ENCODE measurements around the gene LARGE1.
A peak's percentile ranks its signal among the peaks of the same experiment; 100 is the strongest.

The LARGE1 gene

GRCh38 chr22:33555814-33556522 lies 364.3 kb downstream of the LARGE1 start:
- POLR2A ChIA-PET: no interaction called here

GRCh38 chr22:33553493-33553892 lies 366.8 kb downstream of the LARGE1 start:
- Histone ChIP-seq H3K4me1 (ENCODE audit: control extremely low read depth in 1 of 4, control insufficient read depth in 4 of 4, insufficient read depth in 4 of 4, low read length in 3 of 4) (peaks cover 0 to 10% (median 0%) of the 10 kb centered on the region in 4 experiments), H3K27ac (ENCODE audit: insufficient read depth in 1 of 2, low read depth in 1 of 2, low read length in 2 of 2, poor library complexity in 1 of 2, severe bottlenecking in 2 of 2) (no peak overlapping the region), H3K36me3 (ENCODE audit: control insufficient read depth in 4 of 4, insufficient read depth in 4 of 4, low read length in 3 of 4) (no peaks in the 10 kb centered on the region), H3K27me3 (replicated peaks in 2 of 5; ENCODE audit: control insufficient read depth in 4 of 5, insufficient read depth in 5 of 5, low read length in 4 of 5) (no peaks in the 10 kb centered on the region), H3K4me3 (ENCODE audit: control insufficient read depth in 1 of 7, extremely low read depth in 1 of 7, insufficient read depth in 4 of 7, low read depth in 2 of 7, low read length in 6 of 7) (no peak overlapping the region), H3K9me3 (ENCODE audit: control extremely low read depth in 1 of 5, control insufficient read depth in 4 of 5, insufficient read depth in 2 of 5, low read depth in 1 of 5, low read length in 4 of 5) (peaks cover 0 to 2% (median 0%) of the 10 kb centered on the region in 5 experiments)
- POLR2A ChIA-PET: no interaction called here
- DNase-seq: peak in 2 of 3 donors; percentile 54 to 58
- CTCF ChIA-PET: interaction anchor here (1.1 to 1.5 kb wide), 2 partner anchors 27 to 34 kb away, joined by 3 to 4 read pairs; no protein-coding TSS in a partner anchor
- WGBS (ENCODE audit: insufficient coverage): 50% methylated on average over 2 of the region's 5 CpGs

More at GRCh38 chr22:33555814-33556522, 364.3 kb downstream of the LARGE1 start:
- no peaks in the 10 kb centered on the region for H3K36me3 ChIP-seq (ENCODE audit: control insufficient read depth in 4 of 4, insufficient read depth in 4 of 4, low read length in 3 of 4)
- no peak overlapping the region for H3K27ac ChIP-seq (ENCODE audit: insufficient read depth in 1 of 2, low read depth in 1 of 2, low read length in 2 of 2, poor library complexity in 1 of 2, severe bottlenecking in 2 of 2)
- WGBS (ENCODE audit: insufficient coverage): 94% methylated on average over 3 of the region's 5 CpGs
- H3K9me3 ChIP-seq (ENCODE audit: control extremely low read depth in 1 of 5, control insufficient read depth in 4 of 5, insufficient read depth in 2 of 5, low read depth in 1 of 5, low read length in 4 of 5): peaks cover 0 to 3% (median 0%) of the 10 kb centered on the region in 5 experiments
- H3K4me1 ChIP-seq (ENCODE audit: control extremely low read depth in 1 of 4, control insufficient read depth in 4 of 4, insufficient read depth in 4 of 4, low read length in 3 of 4): peaks cover 0 to 10% (median 0%) of the 10 kb centered on the region in 4 experiments
- no peak overlapping the region for H3K4me3 ChIP-seq (ENCODE audit: control insufficient read depth in 1 of 7, extremely low read depth in 1 of 7, insufficient read depth in 4 of 7, low read depth in 2 of 7, low read length in 6 of 7)
- DNase-seq: no peak
- no peaks in the 10 kb centered on the region for H3K27me3 ChIP-seq (replicated peaks in 2 of 5; ENCODE audit: control insufficient read depth in 4 of 5, insufficient read depth in 5 of 5, low read length in 4 of 5)
- CTCF ChIA-PET: no interaction called here

GRCh38 chr22:33544707-33545106 lies 375.6 kb downstream of the LARGE1 start:
- DNase-seq: peak; percentile 23 to 80 (median 68)
- Histone ChIP-seq H3K36me3 (ENCODE audit: control insufficient read depth in 4 of 4, insufficient read depth in 4 of 4, low read length in 3 of 4) (no peaks in the 10 kb centered on the region), H3K4me1 (ENCODE audit: control extremely low read depth in 1 of 4, control insufficient read depth in 4 of 4, insufficient read depth in 4 of 4, low read length in 3 of 4) (peaks cover 0 to 5% (median 0%) of the 10 kb centered on the region in 4 experiments), H3K27ac (ENCODE audit: insufficient read depth in 1 of 2, low read depth in 1 of 2, low read length in 2 of 2, poor library complexity in 1 of 2, severe bottlenecking in 2 of 2) (no peak overlapping the region), H3K9me3 (ENCODE audit: control extremely low read depth in 1 of 5, control insufficient read depth in 4 of 5, insufficient read depth in 2 of 5, low read depth in 1 of 5, low read length in 4 of 5) (peaks cover 0 to 2% (median 0%) of the 10 kb centered on the region in 5 experiments), H3K4me3 (ENCODE audit: control insufficient read depth in 1 of 7, extremely low read depth in 1 of 7, insufficient read depth in 4 of 7, low read depth in 2 of 7, low read length in 6 of 7) (no peak overlapping the region), H3K27me3 (replicated peaks in 2 of 5; ENCODE audit: control insufficient read depth in 4 of 5, insufficient read depth in 5 of 5, low read length in 4 of 5) (no peaks in the 10 kb centered on the region)
- 95% methylated on average over 2 of the region's 4 CpGs for WGBS (ENCODE audit: insufficient coverage)
- CTCF ChIA-PET: interaction anchor here (1.3 kb wide), 1 partner anchor 11 kb away, joined by 3 read pairs; no protein-coding TSS in a partner anchor
- POLR2A ChIA-PET: no interaction called here

GRCh38 chr22:33542722-33543121 lies 377.6 kb downstream of the LARGE1 start:
- CTCF ChIA-PET: no interaction called here
- DNase-seq: no peak
- no peaks in the 10 kb centered on the region for H3K27me3 ChIP-seq (replicated peaks in 2 of 5; ENCODE audit: control insufficient read depth in 4 of 5, insufficient read depth in 5 of 5, low read length in 4 of 5)
- no peaks in the 10 kb centered on the region for H3K9me3 ChIP-seq (ENCODE audit: control extremely low read depth in 1 of 5, control insufficient read depth in 4 of 5, insufficient read depth in 2 of 5, low read depth in 1 of 5, low read length in 4 of 5)
- no peaks in the 10 kb centered on the region for H3K36me3 ChIP-seq (ENCODE audit: control insufficient read depth in 4 of 4, insufficient read depth in 4 of 4, low read length in 3 of 4)
- no peak overlapping the region for H3K4me3 ChIP-seq (ENCODE audit: control insufficient read depth in 1 of 7, extremely low read depth in 1 of 7, insufficient read depth in 4 of 7, low read depth in 2 of 7, low read length in 6 of 7)
- H3K27ac ChIP-seq (ENCODE audit: insufficient read depth in 1 of 2, low read depth in 1 of 2, low read length in 2 of 2, poor library complexity in 1 of 2, severe bottlenecking in 2 of 2): no peak overlapping the region
- peaks cover 0 to 5% (median 0%) of the 10 kb centered on the region in 4 experiments for H3K4me1 ChIP-seq (ENCODE audit: control extremely low read depth in 1 of 4, control insufficient read depth in 4 of 4, insufficient read depth in 4 of 4, low read length in 3 of 4)
- WGBS (ENCODE audit: insufficient coverage): 98% methylated on average over 4 of the region's 4 CpGs
- POLR2A ChIA-PET: no interaction called here

- POLR2A ChIA-PET: no interaction called here
- 84% methylated on average over 2 of the region's 3 CpGs for WGBS (ENCODE audit: insufficient coverage)
- no peaks in the 10 kb centered on the region for H3K27me3 ChIP-seq (replicated peaks in 2 of 5; ENCODE audit: control insufficient read depth in 4 of 5, insufficient read depth in 5 of 5, low read length in 4 of 5)
- no peaks in the 10 kb centered on the region for H3K36me3 ChIP-seq (ENCODE audit: control insufficient read depth in 4 of 4, insufficient read depth in 4 of 4, low read length in 3 of 4)
- H3K9me3 ChIP-seq (ENCODE audit: control extremely low read depth in 1 of 5, control insufficient read depth in 4 of 5, insufficient read depth in 2 of 5, low read depth in 1 of 5, low read length in 4 of 5): no peaks in the 10 kb centered on the region
- no peak overlapping the region for H3K27ac ChIP-seq (ENCODE audit: insufficient read depth in 1 of 2, low read depth in 1 of 2, low read length in 2 of 2, poor library complexity in 1 of 2, severe bottlenecking in 2 of 2)
- DNase-seq: no peak
- no peak overlapping the region for H3K4me3 ChIP-seq (ENCODE audit: control insufficient read depth in 1 of 7, extremely low read depth in 1 of 7, insufficient read depth in 4 of 7, low read depth in 2 of 7, low read length in 6 of 7)
- CTCF ChIA-PET: interaction anchor here (1.1 kb wide), 1 partner anchor 16 kb away, joined by 4 read pairs; no protein-coding TSS in a partner anchor
- peaks cover 0 to 5% (median 0%) of the 10 kb centered on the region in 4 experiments for H3K4me1 ChIP-seq (ENCODE audit: control extremely low read depth in 1 of 4, control insufficient read depth in 4 of 4, insufficient read depth in 4 of 4, low read length in 3 of 4)
Measured at GRCh38 chr22:33542153-33542552, 378.1 kb downstream of the LARGE1 start.

GRCh38 chr22:33539902-33540751 lies 380.1 kb downstream of the LARGE1 start:
- no peak for DNase-seq
- Histone ChIP-seq H3K27me3 (replicated peaks in 2 of 5; ENCODE audit: control insufficient read depth in 4 of 5, insufficient read depth in 5 of 5, low read length in 4 of 5) (no peaks in the 10 kb centered on the region), H3K4me1 (ENCODE audit: control extremely low read depth in 1 of 4, control insufficient read depth in 4 of 4, insufficient read depth in 4 of 4, low read length in 3 of 4) (peaks cover 0 to 5% (median 0%) of the 10 kb centered on the region in 4 experiments), H3K9me3 (ENCODE audit: control extremely low read depth in 1 of 5, control insufficient read depth in 4 of 5, insufficient read depth in 2 of 5, low read depth in 1 of 5, low read length in 4 of 5) (no peaks in the 10 kb centered on the region), H3K27ac (ENCODE audit: insufficient read depth in 1 of 2, low read depth in 1 of 2, low read length in 2 of 2, poor library complexity in 1 of 2, severe bottlenecking in 2 of 2) (no peak overlapping the region), H3K4me3 (ENCODE audit: control insufficient read depth in 1 of 7, extremely low read depth in 1 of 7, insufficient read depth in 4 of 7, low read depth in 2 of 7, low read length in 6 of 7) (no peak overlapping the region), H3K36me3 (ENCODE audit: control insufficient read depth in 4 of 4, insufficient read depth in 4 of 4, low read length in 3 of 4) (no peaks in the 10 kb centered on the region)
- CTCF ChIA-PET: no interaction called here
- WGBS (ENCODE audit: insufficient coverage): 91% methylated on average over 8 of the region's 8 CpGs
- POLR2A ChIA-PET: no interaction called here
